DND-41 (cell line): Measurements from ENCODE around the gene GSTT2B.

ENCODE experiments used
- EZH2 ChIP-seq: IDR thresholded peaks from 3 replicates; pipeline ENCODE4 v1.6.1; 2012; ENCODE audit warnings: borderline replicate concordance, low read depth, mild to moderate bottlenecking, moderate library complexity, low read length, inconsistent platforms; ENCODE audit not compliant: severe bottlenecking
- TF ChIP-seq, protein P1 (sequence below): IDR thresholded peaks from 2 replicates; pipeline ENCODE4 v1.5.1; 2012; ENCODE audit warnings: borderline replicate concordance, low read length, moderate library complexity, mild to moderate bottlenecking; ENCODE audit not compliant: poor library complexity, severe bottlenecking; ENCODE audit errors: extremely low read depth

DNA sequence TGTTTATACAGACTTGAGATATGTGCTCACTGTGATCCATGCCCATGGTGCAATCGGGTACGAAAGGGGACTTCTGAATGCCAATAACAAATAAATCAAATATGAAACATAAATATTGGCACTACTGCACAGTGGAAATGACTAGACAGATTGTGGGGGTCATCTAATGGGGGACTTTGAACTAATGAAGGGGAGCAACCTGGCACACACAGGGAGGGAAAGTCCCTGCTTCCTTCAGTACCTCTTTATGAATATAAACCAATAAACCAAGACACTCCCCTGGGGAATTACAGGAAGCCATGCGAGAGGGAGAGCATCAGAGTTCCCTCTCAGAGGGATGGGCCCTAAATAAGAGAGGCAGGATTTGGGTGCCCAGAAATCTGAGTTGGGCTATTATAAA is 45.7 kb downstream of the GSTT2B start:
- TF ChIP-seq, protein P1, sequence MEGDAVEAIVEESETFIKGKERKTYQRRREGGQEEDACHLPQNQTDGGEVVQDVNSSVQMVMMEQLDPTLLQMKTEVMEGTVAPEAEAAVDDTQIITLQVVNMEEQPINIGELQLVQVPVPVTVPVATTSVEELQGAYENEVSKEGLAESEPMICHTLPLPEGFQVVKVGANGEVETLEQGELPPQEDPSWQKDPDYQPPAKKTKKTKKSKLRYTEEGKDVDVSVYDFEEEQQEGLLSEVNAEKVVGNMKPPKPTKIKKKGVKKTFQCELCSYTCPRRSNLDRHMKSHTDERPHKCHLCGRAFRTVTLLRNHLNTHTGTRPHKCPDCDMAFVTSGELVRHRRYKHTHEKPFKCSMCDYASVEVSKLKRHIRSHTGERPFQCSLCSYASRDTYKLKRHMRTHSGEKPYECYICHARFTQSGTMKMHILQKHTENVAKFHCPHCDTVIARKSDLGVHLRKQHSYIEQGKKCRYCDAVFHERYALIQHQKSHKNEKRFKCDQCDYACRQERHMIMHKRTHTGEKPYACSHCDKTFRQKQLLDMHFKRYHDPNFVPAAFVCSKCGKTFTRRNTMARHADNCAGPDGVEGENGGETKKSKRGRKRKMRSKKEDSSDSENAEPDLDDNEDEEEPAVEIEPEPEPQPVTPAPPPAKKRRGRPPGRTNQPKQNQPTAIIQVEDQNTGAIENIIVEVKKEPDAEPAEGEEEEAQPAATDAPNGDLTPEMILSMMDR, result no peak
- no peak for TF ChIP-seq EZH2
